Measurements from ENCODE around the gene SIK1.

Gene SIK1

DNA sequence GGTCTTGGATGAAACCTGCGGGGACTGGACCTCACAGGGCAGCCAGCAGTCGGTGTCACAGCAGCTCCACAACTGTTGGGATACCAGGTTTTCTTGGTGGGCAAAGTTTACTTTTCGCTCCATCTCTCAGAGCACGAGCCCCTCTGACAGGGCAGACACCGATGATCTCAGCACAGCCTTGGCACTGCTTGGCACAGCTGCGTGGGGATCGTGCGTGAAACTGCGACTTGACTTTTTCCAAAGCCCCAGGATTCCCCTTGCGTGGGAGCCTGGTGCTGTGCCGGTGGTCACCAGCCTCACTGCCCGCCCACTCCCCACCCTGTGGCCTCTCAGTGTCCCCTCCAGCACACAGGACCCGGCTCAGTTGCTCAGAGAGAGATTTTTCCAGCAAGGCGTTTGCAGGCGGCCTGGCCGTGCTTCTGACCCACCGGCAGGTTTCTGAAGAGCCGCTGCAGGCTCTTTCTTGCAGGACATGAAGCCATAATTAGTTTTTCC lies 57.3 kb downstream of the SIK1 start:
- H3K9me2 ChIP-seq (replicated peaks; ENCODE audit: insufficient read depth, low read length), result no peaks in the 10 kb centered on the region
- H2AFZ ChIP-seq (ENCODE audit: low read depth, low read length, severe bottlenecking), result no peak overlapping the region
- no peaks in the 10 kb centered on the region for H3K36me3 ChIP-seq (ENCODE audit: low read length)
- H3F3A ChIP-seq (ENCODE audit: insufficient read depth), result no peaks in the 10 kb centered on the region
- H3K4me2 ChIP-seq (ENCODE audit: low read depth, low read length, poor library complexity, severe bottlenecking), result no peak overlapping the region
- H3K4me3 ChIP-seq (ENCODE audit: insufficient read depth, low read length, poor library complexity, severe bottlenecking), result no peak overlapping the region
- H4K20me1 ChIP-seq (ENCODE audit: low read depth, low read length), result no peaks in the 10 kb centered on the region
- TF ChIP-seq, protein P1, sequence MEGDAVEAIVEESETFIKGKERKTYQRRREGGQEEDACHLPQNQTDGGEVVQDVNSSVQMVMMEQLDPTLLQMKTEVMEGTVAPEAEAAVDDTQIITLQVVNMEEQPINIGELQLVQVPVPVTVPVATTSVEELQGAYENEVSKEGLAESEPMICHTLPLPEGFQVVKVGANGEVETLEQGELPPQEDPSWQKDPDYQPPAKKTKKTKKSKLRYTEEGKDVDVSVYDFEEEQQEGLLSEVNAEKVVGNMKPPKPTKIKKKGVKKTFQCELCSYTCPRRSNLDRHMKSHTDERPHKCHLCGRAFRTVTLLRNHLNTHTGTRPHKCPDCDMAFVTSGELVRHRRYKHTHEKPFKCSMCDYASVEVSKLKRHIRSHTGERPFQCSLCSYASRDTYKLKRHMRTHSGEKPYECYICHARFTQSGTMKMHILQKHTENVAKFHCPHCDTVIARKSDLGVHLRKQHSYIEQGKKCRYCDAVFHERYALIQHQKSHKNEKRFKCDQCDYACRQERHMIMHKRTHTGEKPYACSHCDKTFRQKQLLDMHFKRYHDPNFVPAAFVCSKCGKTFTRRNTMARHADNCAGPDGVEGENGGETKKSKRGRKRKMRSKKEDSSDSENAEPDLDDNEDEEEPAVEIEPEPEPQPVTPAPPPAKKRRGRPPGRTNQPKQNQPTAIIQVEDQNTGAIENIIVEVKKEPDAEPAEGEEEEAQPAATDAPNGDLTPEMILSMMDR (IDR thresholded peaks at IDR 0.05; ENCODE audit: insufficient read depth, low read length, poor library complexity, severe bottlenecking), result no peak
- TF ChIP-seq EZH2phosphoT487 (conservative IDR thresholded peaks at IDR 0.05; ENCODE audit: low read length), result no peak
- no peaks in the 10 kb centered on the region for H3K27me3 ChIP-seq (ENCODE audit: low read length)
- no peak overlapping the region for H3K27ac ChIP-seq (ENCODE audit: low read depth, low read length)
- no peaks in the 10 kb centered on the region for H3K79me2 ChIP-seq (ENCODE audit: insufficient read depth, low read length)
- no peaks in the 10 kb centered on the region for H3K9me3 ChIP-seq (ENCODE audit: insufficient read depth, low read length)
- H3K9ac ChIP-seq (ENCODE audit: low read length), result no peak overlapping the region

DNA sequence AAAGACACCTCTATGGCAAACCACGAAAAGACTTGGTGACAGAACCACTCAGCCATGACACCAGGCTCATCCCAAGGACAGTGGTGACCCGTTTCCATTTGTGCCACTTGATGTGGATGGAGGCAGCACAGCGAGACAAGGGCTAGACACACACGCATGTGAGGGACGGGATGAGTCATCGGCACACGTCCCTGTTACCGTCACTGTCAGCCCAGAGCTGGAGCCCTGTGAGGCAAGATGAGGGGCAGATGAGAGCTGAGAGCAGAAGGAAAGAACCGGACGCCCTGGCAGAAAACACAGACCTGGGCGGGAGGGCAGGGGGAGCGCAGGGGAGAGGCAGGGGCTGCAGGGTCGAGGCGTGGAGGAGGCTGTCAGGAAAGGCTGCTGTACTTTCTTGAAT lies 57.8 kb downstream of the SIK1 start:
- H3K9ac ChIP-seq (ENCODE audit: low read length), result no peak overlapping the region
- H3K4me3 ChIP-seq (ENCODE audit: insufficient read depth, low read length, poor library complexity, severe bottlenecking), result no peak overlapping the region
- no peaks in the 10 kb centered on the region for H4K20me1 ChIP-seq (ENCODE audit: low read depth, low read length)
- H3K9me3 ChIP-seq (ENCODE audit: insufficient read depth, low read length), result no peaks in the 10 kb centered on the region
- no peak overlapping the region for H2AFZ ChIP-seq (ENCODE audit: low read depth, low read length, severe bottlenecking)
- TF ChIP-seq, protein P1 (IDR thresholded peaks at IDR 0.05; ENCODE audit: insufficient read depth, low read length, poor library complexity, severe bottlenecking), result no peak
- TF ChIP-seq EZH2phosphoT487 (conservative IDR thresholded peaks at IDR 0.05; ENCODE audit: low read length), result no peak
- H3K27ac ChIP-seq (ENCODE audit: low read depth, low read length), result no peak overlapping the region
- H3F3A ChIP-seq (ENCODE audit: insufficient read depth), result no peaks in the 10 kb centered on the region
- H3K79me2 ChIP-seq (ENCODE audit: insufficient read depth, low read length), result no peaks in the 10 kb centered on the region
- no peaks in the 10 kb centered on the region for H3K36me3 ChIP-seq (ENCODE audit: low read length)
- no peaks in the 10 kb centered on the region for H3K9me2 ChIP-seq (replicated peaks; ENCODE audit: insufficient read depth, low read length)
- H3K27me3 ChIP-seq (ENCODE audit: low read length), result no peaks in the 10 kb centered on the region
- no peak overlapping the region for H3K4me2 ChIP-seq (ENCODE audit: low read depth, low read length, poor library complexity, severe bottlenecking)

DNA sequence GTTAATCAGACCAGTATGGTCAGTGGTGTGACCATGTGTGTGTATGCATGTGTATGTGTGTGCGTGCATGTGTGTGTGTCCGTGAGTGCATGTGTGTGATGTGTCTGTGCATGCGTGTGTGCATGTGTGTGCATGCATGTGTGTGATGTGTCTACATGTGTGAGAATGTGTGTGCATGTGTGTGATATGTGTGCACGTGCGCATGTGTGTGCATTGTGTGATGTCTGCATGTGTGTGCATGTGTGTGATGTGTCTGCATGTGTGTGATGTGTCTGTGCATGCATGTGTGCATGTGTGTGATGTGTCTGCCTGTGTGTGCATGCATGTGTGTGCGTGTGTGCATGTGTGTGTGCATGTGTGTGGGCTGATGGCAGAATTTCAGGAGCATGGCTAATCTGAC lies 58.2 kb downstream of the SIK1 start:
- Histone ChIP-seq H3K36me3 (ENCODE audit: low read length) (no peaks in the 10 kb centered on the region), H3K79me2 (ENCODE audit: insufficient read depth, low read length) (no peaks in the 10 kb centered on the region), H3K27ac (ENCODE audit: low read depth, low read length) (no peak overlapping the region), H3K9me3 (ENCODE audit: insufficient read depth, low read length) (no peaks in the 10 kb centered on the region), H4K20me1 (ENCODE audit: low read depth, low read length) (no peaks in the 10 kb centered on the region), H3K4me3 (ENCODE audit: insufficient read depth, low read length, poor library complexity, severe bottlenecking) (no peak overlapping the region), H3K27me3 (ENCODE audit: low read length) (no peaks in the 10 kb centered on the region), H3K9ac (ENCODE audit: low read length) (no peak overlapping the region), H3K9me2 (replicated peaks; ENCODE audit: insufficient read depth, low read length) (no peaks in the 10 kb centered on the region), H3K4me2 (ENCODE audit: low read depth, low read length, poor library complexity, severe bottlenecking) (no peak overlapping the region), H3F3A (ENCODE audit: insufficient read depth) (no peaks in the 10 kb centered on the region), H2AFZ (ENCODE audit: low read depth, low read length, severe bottlenecking) (no peak overlapping the region)
- no peak for TF ChIP-seq EZH2phosphoT487 (conservative IDR thresholded peaks at IDR 0.05; ENCODE audit: low read length)
- TF ChIP-seq, protein P1 (IDR thresholded peaks at IDR 0.05; ENCODE audit: insufficient read depth, low read length, poor library complexity, severe bottlenecking), result no peak

Data from SU-DHL-6 (cell line).